Measurements from ENCODE around the gene TMED1.

DNA sequence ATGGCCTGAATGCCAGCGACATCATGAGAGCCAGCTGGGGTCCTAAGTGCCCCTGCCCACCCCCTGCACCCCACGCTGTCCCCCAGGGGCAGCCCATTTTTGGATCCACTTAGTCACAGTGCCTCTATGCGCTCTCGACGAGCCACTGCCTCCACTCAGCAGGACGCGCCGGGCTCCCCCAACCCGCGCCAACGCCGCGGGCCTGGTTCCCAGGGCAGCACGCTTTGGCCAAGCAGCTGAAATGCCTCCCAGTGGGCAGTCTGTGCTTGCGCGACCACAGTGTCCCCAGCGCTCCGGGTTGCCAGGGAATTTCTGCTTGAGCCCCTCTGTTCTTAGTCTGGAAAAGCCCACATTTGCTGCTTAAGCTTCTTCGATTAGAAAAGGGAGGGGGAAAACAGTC lies 39.4 kb downstream of the TMED1 start:
- TF ChIP-seq, protein P1, sequence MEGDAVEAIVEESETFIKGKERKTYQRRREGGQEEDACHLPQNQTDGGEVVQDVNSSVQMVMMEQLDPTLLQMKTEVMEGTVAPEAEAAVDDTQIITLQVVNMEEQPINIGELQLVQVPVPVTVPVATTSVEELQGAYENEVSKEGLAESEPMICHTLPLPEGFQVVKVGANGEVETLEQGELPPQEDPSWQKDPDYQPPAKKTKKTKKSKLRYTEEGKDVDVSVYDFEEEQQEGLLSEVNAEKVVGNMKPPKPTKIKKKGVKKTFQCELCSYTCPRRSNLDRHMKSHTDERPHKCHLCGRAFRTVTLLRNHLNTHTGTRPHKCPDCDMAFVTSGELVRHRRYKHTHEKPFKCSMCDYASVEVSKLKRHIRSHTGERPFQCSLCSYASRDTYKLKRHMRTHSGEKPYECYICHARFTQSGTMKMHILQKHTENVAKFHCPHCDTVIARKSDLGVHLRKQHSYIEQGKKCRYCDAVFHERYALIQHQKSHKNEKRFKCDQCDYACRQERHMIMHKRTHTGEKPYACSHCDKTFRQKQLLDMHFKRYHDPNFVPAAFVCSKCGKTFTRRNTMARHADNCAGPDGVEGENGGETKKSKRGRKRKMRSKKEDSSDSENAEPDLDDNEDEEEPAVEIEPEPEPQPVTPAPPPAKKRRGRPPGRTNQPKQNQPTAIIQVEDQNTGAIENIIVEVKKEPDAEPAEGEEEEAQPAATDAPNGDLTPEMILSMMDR (conservative IDR thresholded peaks at IDR 0.05 in 1 of 2, IDR thresholded peaks at IDR 0.05 in 1 of 2; ENCODE audit: low read depth in 1 of 2, low read length in 2 of 2), result no peak
- no peak for TF ChIP-seq EZH2 (IDR thresholded peaks at IDR 0.05; ENCODE audit: low read length, missing control alignments)
